Measurements from ENCODE around the gene SYT1.

Gene SYT1

DNA sequence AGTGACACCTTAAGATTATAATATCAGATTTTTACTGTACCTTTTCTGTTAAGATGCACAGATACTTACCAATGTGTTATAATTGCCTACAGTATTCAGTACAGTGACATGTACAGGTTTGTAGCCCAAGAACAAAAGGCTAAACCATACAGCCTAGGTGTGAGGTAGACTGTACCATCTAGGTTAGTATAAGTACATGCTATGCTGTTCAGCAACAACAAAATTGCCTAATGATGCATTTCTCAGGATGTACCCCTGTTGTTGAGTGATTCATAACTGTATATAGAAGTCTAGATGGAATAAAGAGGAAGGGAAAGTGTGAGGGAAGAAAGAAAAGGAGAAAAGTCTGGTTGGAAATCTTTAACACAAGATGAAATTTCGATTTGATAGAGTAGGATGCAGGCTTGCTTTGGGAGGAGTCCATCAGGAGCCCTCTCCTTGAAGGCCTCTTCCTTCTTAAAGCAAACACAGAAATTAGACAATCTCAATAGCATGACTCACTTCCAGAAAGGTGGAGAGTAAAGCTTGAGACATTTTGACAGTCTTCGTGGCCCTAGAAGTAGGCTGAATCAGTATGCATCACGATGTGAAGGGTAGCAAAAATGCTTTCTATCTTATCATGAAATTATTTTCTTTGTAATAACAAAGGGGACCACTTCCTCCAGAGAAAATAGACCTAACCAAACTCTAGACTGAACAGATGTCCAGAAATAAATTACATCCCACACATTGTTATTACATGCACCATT lies 191.5 kb downstream of the SYT1 start:
- DNase-seq (ENCODE audit: low read depth in 1 of 2, low spot score in 1 of 2): no peak

DNA sequence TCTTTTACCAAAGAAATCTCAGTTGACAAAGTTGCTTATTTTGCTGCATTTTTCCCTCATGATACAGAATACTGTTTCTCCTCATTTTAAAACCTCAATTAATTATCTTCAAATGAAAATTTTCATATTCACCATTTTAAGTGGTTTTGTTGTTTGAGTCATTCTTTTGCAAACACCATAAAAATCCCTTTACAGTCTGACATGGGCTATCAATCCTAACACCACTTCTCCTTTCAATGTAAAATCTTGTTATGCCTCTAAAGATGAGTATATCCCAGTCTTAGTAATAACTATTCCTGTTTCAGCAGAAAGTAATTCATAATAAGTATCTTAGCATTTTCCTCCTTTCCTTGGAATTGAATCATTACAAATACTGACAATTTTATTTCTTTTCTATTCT lies 192.2 kb downstream of the SYT1 start:
- DNase-seq (ENCODE audit: low read depth in 1 of 2, low spot score in 1 of 2): no peak

DNA sequence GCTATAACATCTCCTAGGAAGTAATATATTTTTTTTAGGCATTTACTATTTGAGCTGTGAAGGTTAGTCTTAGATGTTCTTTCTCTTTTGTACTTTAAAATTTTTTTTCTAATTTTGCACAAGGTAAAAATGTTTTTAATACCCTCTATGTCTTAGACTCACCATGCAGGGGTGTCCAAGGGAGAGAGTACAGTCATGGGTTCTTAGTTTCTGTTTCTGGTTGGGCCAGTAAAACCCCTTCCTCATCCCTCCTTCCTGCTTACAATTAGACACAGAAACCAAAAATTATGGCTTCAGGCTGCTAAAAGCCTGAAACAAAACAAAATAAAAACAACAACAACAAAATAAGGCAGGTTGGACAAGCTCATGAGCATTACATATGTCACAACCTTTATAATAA lies 193.0 kb downstream of the SYT1 start:
- DNase-seq (ENCODE audit: low read depth in 1 of 2, low spot score in 1 of 2): no peak

DNA sequence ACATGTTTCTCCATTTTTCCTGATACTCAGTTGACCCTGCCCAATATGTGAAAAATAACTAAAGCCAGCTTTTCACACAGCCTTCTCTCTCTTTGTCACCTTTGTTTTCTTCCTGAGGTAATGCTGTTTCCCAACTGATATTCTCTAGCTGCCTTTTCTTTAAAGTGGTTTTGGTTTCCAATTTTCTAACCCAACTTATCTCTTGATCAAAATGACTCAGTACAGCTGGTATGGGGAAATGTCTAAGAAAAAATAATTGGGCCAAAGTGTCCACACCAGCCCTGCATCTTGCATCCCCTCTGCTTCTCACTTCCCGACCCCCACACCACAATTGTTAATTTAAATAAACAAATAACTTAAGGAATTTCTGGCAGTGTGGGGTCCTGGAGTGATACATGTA lies 193.8 kb downstream of the SYT1 start:
- no peak for DNase-seq (ENCODE audit: low read depth in 1 of 2, low spot score in 1 of 2)

DNA sequence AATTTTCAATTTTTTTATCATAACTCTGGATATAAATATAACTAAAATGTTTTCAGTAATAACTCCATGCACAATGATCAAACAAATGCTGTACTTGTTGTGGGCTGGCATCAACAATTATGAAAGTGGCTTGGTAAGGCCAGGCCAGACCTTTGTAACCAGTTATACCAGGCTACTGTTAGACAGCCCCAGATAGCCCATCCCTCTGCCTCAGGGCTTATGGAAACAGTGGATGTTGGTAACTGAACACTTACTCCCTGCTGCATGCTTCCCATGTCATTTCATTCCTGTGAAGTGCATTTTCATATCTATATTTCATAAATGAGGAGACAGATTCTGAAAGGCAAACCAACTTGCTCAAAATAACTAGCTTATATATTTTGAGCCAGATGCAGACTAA lies 195.0 kb downstream of the SYT1 start:
- no peak for DNase-seq (ENCODE audit: low read depth in 1 of 2, low spot score in 1 of 2)

DNA sequence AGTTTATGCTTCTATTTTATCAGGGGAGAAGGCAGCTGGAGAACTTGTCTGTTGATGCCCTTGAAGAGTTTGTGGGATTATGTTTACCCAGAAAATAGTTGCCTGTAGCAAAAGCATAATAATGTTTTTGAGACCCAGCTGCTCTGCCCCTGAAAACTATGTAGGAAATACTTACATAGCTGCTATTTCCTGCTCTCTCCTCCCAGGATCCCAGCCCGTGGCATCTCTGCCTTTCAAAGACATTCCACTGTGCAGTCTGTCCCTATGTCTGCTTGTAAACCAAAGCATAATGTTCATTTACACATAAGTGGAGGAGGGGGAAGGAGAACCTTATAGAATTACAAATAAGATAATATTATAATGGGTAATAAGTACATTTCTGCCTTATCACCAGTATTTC lies 198.7 kb downstream of the SYT1 start:
- no peak for DNase-seq (ENCODE audit: low read depth in 1 of 2, low spot score in 1 of 2)

DNA sequence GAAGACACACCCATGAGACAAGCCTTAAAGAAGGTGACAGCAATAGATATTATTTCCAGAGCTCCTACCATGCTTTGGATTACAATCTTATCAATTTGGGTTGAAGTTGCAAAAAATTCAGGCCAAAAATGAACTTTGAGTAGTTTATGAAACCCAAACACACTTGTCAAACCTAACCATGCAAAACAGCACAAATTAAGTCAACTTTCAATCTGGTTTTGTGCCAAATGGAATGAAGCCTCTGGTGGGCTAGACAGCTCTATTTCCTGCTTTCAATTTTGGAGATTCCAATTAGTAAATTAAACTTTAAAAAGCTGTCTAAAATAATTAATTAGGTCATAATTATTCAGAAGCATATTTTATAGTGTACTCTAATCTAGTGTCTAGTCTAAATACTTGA lies 203.4 kb downstream of the SYT1 start:
- DNase-seq (ENCODE audit: low read depth in 1 of 2, low spot score in 1 of 2): no peak

DNA sequence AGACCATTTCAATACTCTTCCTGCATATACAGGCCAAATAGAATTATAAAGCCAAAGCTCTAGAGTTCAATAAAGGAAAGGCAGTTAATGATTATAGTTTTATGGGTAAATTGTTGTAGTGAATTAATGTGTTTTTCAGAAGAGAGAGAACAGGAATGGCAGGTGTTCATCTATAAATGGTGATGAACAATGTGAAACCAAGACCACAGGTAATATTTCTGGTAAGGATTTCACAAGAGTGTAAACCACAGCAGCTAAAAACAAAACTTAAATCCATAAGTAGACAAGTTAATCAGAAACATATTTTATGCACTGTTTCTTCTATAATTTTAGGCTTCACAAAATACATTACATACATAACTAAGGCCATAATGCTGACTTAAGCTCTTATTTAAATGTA lies 204.4 kb downstream of the SYT1 start:
- no peak for DNase-seq (ENCODE audit: low read depth in 1 of 2, low spot score in 1 of 2)

DNA sequence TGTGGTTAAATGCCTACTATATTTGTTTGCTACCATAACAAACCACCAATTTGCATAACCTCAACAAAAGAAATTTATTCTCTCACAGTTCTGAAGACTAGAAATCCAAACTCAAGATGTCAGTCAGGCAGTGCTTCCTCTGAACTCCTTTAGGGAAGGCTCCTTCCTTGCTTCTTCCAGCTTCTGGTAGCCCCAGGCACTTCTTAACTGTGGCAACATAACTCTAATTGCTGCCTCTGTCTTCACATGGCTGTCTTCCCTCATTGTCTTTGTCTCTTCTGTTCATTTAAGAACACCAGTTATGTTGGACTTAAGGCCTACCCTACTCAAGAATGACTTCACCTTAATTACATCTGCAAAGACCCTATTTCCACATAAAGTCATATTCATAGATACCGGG lies 206.9 kb downstream of the SYT1 start:
- DNase-seq (ENCODE audit: low read depth in 1 of 2, low spot score in 1 of 2): no peak

DNA sequence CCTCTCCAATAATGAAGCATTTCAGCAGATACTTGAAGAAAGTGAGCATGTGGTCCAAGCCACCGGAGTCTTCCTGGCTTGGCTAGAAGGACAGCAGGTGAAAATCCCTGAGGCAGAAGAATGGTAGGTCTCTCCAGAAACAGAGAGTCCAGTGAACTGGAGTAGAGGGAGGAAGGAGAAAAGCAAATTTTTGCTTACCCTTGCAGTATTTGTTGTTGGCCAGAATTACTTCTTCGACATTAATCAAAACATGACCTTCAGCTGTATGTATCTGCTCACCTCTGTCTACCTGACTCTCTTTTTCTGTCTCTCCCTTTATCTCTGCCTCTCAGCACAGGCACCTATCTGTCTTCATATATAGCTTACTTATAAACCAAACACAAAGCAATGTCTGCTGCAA lies 208.9 kb downstream of the SYT1 start:
- no peak for DNase-seq (ENCODE audit: low read depth in 1 of 2, low spot score in 1 of 2)

DNA sequence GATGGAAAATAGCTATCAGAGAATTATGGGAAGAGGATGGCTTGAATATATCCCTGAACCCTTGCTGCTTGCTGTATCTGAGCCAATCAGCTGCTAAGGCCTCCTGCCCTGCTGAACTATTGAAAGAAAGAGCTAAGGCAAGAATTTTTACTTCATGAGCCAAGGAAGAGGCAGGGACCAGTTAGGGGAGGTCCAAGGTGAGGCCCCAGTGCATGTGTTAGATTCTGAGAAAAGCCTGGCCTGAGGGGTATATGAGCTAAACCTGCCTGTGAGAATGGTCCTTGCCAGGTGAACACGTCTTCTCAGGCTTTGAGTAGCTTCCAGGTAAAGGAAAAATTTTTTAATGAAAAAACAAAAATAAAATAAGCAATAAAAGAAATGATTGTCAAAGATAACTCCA lies 218.0 kb downstream of the SYT1 start:
- DNase-seq (ENCODE audit: low read depth in 1 of 2, low spot score in 1 of 2): no peak

DNA sequence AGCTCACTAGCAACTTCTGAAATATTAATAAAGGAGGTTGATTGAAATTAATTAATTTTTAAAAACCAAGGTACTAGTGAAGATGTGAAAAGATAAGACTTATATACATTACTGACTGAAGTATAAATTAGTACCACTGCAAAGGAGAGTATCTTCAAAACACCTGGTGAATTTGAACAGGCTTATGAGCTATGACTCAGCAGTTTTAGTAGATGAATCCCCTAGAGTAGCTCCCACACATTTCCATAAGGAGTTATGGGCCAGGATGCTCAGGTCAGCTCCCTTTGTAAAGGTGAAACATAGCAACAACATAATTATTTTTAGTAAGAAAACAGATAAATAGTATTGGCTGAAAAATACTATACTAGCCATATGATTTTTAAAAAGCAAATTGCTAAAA lies 218.6 kb downstream of the SYT1 start:
- DNase-seq (ENCODE audit: low read depth in 1 of 2, low spot score in 1 of 2): no peak

DNA sequence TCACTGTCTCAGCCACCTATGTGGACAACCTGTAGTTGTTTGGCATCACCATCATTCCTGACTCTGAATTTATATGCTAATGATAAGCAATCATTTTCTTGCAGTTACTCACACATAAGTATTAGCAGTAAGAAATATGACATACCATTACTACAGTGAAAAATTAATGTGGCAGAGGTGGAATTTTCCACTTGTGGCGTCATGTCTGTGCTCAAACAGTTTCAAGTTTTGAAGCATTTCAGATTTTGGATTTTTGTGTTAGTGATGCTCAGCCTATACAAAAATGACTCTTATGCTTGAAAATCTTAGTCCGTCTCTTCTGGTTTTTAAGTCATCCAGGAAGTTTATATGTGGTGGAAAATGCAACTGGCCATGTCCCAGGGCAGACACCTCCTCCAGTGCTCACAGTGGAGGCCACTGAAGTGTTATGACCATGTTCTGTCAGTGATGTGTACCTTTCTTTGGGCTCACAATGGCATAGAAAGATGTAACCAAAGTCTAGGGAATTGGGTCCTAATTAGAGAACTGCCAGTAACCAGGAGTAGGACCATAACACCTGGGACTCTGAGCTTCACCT lies 220.6 kb downstream of the SYT1 start:
- no peak for DNase-seq (ENCODE audit: low read depth in 1 of 2, low spot score in 1 of 2)

DNA sequence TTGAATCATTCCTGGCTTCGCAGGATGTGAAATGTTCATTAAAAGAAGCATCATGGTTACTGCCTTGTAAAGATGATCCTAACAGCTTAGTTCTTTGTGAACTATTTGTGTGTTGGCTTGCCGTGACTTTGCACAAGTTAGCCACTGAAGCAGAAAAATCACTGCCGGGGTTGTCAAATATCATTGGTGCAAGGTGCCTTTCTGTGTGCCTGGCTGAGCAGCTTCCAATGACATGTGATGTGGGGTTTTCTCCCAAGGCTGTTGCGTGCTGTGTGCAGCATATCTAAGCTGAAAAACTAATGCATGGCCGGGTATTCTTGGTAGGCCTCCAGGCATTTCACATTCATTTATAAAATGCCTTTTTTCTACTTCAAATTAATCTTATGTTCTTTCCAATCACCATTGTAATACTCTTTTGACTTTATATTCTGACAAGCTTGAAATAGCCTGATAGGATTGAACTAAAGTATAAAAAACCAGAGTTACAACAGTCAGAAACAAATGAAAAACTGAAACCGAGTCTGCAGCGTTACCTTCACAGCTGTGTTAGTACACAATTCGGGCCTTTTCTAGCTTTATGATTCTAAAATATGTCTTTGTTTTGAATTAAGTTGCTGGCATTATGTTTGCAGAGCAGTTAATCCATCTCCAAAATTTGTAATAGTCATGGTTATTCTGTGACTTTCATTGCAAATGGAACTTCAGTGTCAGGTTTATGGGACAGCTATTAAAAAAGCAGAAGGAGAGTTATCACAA lies 222.1 kb downstream of the SYT1 start:
- DNase-seq (ENCODE audit: low read depth in 1 of 2, low spot score in 1 of 2): no peak

DNA sequence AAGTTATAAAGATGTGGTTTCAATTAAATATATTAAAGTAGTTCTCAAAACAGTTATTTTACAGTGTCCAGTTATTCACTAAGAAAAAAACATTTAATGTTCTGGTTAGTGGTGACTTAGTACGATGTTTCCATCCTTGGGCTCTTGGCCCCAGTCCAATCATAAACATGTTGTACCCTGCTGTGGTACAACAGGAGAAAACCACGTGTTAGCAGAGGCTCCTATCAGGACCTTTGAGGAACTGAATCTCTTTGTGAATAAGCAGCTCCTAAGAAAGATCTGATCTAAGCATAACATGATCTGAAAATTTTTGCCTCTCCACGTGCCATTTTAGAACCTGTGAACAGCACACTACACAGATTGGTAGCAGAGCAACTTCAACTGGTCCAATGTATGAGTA lies 234.0 kb downstream of the SYT1 start:
- DNase-seq (ENCODE audit: low read depth in 1 of 2, low spot score in 1 of 2): no peak

DNA sequence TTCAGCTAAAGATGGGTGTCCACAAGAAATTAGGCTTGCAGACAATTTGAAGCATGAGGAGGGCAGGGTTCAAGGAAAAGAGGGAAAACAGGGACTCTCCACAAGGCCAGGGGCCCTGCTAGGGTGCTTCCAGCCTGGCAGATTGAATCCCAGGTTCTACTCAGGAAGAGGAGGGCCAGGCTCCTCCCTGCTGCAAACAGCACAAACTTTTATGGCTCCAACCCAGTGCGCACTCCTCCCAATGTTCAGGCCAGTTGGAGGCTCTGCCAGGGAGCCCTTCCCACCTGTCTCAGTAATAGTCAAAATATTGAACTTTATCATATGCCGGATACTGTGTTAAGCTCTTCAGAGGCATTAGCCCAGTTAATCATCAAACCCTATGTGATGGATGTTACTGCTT lies 244.4 kb downstream of the SYT1 start:
- DNase-seq (ENCODE audit: low read depth in 1 of 2, low spot score in 1 of 2): no peak

DNA sequence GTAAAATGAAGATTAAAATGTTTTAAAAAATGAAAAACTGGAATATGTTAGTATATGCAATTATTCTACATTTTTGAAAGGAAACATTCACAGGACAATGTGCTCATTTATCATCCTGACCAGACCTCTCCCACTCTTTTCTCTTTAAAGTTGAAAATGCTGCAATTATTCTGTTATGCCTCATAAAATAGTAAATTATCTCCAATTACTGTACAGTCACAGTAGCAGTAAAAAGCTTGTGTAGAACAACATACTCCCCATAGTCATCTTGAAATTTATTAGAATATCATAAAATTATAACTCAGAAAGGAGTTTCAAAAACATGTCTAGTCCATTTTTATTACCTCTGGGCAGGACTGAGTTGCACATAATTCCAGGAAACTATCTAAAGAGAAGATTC lies 250.3 kb downstream of the SYT1 start:
- DNase-seq (ENCODE audit: low read depth in 1 of 2, low spot score in 1 of 2): no peak

DNA sequence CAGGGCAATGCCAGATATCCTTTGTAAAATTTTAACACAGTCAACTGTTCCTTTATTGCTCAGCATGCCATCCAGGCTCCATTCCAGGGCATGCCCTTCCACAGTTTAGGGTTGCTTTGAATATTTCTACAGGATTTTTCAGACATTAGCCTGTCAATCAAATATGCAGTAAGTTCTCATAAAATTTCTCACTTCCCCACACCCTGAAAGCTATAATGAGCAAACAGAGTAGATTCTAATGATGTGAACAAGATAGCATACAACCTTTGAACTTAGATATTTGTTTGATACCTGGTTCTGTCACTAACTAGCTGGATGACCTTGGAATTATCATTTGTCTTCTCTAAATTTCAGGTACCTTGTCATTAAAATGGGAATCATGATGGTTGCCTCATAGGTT lies 251.2 kb downstream of the SYT1 start:
- no peak for DNase-seq (ENCODE audit: low read depth in 1 of 2, low spot score in 1 of 2)

DNA sequence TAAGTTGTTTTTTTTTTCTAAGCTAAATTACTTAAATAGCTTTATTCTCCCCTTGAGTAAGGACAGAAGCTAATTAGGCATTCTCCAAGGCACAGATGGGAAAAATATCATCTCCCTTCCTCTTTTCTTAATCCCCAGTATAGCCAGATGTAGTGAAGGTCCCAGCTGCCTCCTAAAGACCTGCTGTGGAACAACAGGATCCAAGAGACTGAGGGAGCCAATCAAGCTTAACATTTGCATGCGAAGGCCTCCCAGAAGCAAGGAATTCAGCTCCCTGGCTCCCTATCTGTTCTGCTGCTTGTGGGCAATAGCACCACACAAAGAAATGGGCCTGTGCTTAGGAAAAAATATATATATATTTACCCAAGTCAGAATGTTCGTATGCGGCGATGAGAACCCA lies 255.2 kb downstream of the SYT1 start:
- no peak for DNase-seq (ENCODE audit: low read depth in 1 of 2, low spot score in 1 of 2)

DNA sequence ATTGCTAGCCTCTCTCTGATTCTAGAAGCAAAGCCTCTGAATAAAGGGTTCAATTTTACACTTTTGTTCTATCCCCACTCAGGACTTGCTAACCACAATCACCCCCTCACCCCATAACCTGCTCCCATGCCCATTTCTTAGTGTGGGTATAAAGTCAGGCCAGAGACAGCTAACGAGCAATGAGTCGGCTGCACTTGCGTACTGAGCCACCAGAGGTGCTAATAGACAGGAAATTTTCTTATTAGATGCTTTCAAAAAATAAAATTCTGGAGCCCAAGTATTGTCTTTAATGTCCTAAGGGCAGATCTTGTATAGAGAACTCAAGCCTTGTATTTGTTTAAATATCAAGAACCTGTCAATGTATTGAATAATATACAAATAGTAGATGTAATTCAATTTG lies 256.9 kb downstream of the SYT1 start:
- DNase-seq (ENCODE audit: low read depth in 1 of 2, low spot score in 1 of 2): no peak

DNA sequence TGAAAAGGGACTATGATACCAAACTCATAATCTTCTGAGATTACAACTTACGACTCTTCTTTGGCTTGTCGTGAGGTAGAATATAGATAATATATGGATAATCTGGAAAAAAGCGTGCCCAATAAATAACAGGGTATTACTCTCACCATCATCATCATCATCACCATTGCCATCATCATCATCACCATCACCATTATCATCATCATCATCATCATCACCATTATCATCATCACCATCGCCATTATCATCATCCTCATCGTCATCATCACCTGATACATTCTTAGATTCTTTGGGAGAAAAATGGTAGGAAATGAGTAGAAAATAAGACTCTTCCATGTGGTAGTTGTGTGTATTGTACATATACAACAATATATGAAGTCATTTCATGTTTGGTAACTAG lies 259.8 kb downstream of the SYT1 start:
- no peak for DNase-seq (ENCODE audit: low read depth in 1 of 2, low spot score in 1 of 2)

DNA sequence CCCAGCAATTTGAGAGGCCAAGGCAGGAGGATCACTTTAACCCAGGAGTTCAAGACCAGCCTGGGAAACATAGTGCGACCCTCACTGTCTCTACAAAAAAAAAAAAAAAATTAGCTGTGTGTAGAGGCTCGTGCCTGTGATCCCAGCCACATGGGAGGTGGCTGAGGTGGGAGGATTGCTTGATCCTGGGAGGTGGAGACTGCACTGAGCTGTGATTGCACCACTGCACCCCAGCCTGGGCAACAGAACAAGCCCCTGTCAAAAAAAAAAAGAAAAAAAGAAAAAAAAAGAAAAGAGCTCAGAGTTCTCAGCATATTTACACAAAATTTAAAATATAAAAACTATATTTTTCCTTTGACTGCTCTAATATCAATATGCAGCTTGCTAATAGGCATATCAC lies 260.8 kb downstream of the SYT1 start:
- no peak for DNase-seq (ENCODE audit: low read depth in 1 of 2, low spot score in 1 of 2)
